ENCODE data around the gene PRTG.

GRCh38 chr15:55628369-55628730 is 114.6 kb downstream of the PRTG start:
- TF ChIP-seq RARB (CRISPR knock-in tag; IDR thresholded peaks at IDR 0.05) (no peak), TSHZ2 (CRISPR knock-in tag; IDR thresholded peaks at IDR 0.05) (no peak), ZNF565 (CRISPR knock-in tag; conservative IDR thresholded peaks at IDR 0.05; ENCODE audit: low read depth) (no peak), SNAI2 (CRISPR knock-in tag; IDR thresholded peaks at IDR 0.05) (no peak), ISL1 (CRISPR knock-in tag; IDR thresholded peaks at IDR 0.05) (no peak), CREB5 (CRISPR knock-in tag; IDR thresholded peaks at IDR 0.05; ENCODE audit: low read depth) (no peak), PATZ1 (CRISPR knock-in tag; IDR thresholded peaks at IDR 0.05; ENCODE audit: borderline replicate concordance) (no peak)
